GM19372 (cell line): ENCODE measurements around the gene ABCB8.

Experiments
- ATAC-seq: cut with Tn5 transposase; IDR thresholded peaks from one replicate; pipeline ENCODE4 v1.9.1; 2021; ENCODE audit warnings: mild to moderate bottlenecking, low read depth, moderate library complexity; ENCODE audit not compliant: unreplicated experiment

ABCB8 gene

GRCh38 chr7:151095828-151096475, 67.7 kb downstream of the ABCB8 start:
- ATAC-seq = no peak
